ENCODE measurements around the gene FOXQ1.

DNA sequence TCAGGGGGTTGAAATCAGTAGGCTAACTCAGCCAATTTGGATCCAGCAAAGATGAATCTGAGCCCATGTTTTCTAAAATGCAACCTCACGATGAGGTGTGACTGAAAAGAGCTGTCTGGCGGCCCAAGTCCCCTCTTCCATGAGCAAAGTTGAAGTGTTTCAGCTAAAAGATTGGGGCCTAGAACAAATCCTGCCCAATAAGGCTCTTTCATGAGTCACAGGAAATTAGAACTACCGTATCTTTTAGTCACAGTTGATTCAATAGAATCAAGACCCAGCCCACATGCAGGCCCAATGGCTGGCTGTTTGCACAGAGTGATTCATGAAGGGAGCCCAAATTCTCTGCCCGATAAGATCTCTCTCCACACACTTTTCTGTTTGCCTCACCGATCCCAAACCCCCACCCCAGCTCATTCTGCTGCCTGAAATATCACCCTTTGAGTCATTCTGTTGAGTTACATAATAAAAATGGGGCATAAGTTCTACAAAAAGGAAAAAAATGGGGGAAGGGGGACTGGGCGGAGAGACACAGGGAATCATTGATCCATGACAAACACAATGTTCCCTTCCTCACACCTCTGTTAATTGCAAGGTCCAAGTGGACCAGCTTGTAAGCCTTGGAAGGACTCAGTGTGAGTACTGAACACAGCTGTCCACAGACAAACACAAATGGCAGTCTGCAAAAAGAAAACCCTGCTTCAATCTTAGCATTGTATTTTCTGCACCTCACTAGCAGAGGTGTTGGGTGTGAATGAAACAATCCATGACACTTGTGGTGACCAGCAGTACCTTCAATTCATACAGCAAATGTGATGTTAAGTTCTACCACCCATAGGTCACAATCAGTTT, 13.8 kb downstream of the FOXQ1 start:
- TF ChIP-seq, protein P1, sequence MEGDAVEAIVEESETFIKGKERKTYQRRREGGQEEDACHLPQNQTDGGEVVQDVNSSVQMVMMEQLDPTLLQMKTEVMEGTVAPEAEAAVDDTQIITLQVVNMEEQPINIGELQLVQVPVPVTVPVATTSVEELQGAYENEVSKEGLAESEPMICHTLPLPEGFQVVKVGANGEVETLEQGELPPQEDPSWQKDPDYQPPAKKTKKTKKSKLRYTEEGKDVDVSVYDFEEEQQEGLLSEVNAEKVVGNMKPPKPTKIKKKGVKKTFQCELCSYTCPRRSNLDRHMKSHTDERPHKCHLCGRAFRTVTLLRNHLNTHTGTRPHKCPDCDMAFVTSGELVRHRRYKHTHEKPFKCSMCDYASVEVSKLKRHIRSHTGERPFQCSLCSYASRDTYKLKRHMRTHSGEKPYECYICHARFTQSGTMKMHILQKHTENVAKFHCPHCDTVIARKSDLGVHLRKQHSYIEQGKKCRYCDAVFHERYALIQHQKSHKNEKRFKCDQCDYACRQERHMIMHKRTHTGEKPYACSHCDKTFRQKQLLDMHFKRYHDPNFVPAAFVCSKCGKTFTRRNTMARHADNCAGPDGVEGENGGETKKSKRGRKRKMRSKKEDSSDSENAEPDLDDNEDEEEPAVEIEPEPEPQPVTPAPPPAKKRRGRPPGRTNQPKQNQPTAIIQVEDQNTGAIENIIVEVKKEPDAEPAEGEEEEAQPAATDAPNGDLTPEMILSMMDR (IDR thresholded peaks at IDR 0.05; ENCODE audit: extremely low read depth in 1 of 2, insufficient read depth in 1 of 2, low read depth in 1 of 2, low read length in 2 of 2): no peak
- TF ChIP-seq MYC (IDR thresholded peaks at IDR 0.05; ENCODE audit: low read depth, low read length) (no peak), POLR2A (IDR thresholded peaks at IDR 0.05; ENCODE audit: low read depth, low read length) (no peak)

Data from endothelial cell of umbilical vein (primary cell).